Neural progenitor cell (in vitro differentiated cells): ENCODE data around the gene ST3GAL2. TPM values are rescaled to one million over a fixed set of nuclear protein-coding genes. Genes with fewer than 3 reads are reported as not detected.

Experiments
- DNase-seq: peaks from one replicate; pipeline ENCODE4 v3.0.0-alpha.2; 2016; ENCODE audit warnings: low spot score
- H2AFZ ChIP-seq: fragments of 200-600 bp; sonication (generic); replicated peaks from 2 replicates; pipeline ENCODE4 v1.6.1; 2016; ENCODE audit warnings: antibody characterized with exemption
- H3F3A ChIP-seq: fragments of 200-600 bp; sonication (generic); 2 replicates; pipeline ENCODE4 v1.6.1; 2016; ENCODE audit warnings: antibody characterized with exemption, low read depth
- H3K27ac ChIP-seq: fragments of 200-600 bp; sonication (generic); 2 replicates; pipeline ENCODE4 v1.5.1; 2016; ENCODE audit warnings: mild to moderate bottlenecking
- H3K27me3 ChIP-seq: fragments of 200-600 bp; sonication (generic); 2 replicates; pipeline ENCODE4 v1.6.1; 2016; ENCODE audit warnings: mild to moderate bottlenecking, moderate library complexity
- H3K36me3 ChIP-seq: fragments of 200-600 bp; sonication (generic); 2 replicates; pipeline ENCODE4 v1.5.1; 2016
- H3K4me1 ChIP-seq: fragments of 200-600 bp; sonication (generic); 2 replicates; pipeline ENCODE4 v1.6.1; 2016; ENCODE audit warnings: mixed run types
- H3K4me2 ChIP-seq: fragments of 200-600 bp; sonication (generic); 2 replicates; pipeline ENCODE4 v1.6.1; 2016
- H3K4me3 ChIP-seq: fragments of 200-600 bp; sonication (generic); 2 replicates; pipeline ENCODE4 v1.5.1; 2016
- H3K79me2 ChIP-seq: fragments of 200-600 bp; sonication (generic); 2 replicates; pipeline ENCODE4 v1.6.1; 2016; ENCODE audit warnings: low read depth
- H3K9ac ChIP-seq: fragments of 200-600 bp; sonication (generic); 2 replicates; pipeline ENCODE4 v1.6.1; 2016
- H3K9me3 ChIP-seq: fragments of 200-600 bp; sonication (generic); 2 replicates; pipeline ENCODE4 v1.5.1; 2016; ENCODE audit warnings: low read depth
- H4K20me1 ChIP-seq: fragments of 200-600 bp; sonication (generic); 2 replicates; pipeline ENCODE4 v1.6.1; 2016; ENCODE audit warnings: low read depth
- H3K27ac Mint-ChIP-seq: 3 replicates; pipeline ENCODE4 v1.8.0; 2021; ENCODE audit warnings: mixed read lengths
- H3K27me3 Mint-ChIP-seq: 2 replicates; pipeline ENCODE4 v1.8.0; 2022; ENCODE audit warnings: low read depth, mild to moderate bottlenecking, inconsistent platforms, moderate library complexity, mixed read lengths; ENCODE audit not compliant: insufficient read depth
- H3K36me3 Mint-ChIP-seq: 3 replicates; pipeline ENCODE4 v1.8.0; 2021; ENCODE audit warnings: mixed read lengths
- H3K4me1 Mint-ChIP-seq: 3 replicates; pipeline ENCODE4 v1.8.0; 2021; ENCODE audit warnings: mixed read lengths
- H3K4me3 Mint-ChIP-seq: 3 replicates; pipeline ENCODE4 v1.8.0; 2021; ENCODE audit warnings: mild to moderate bottlenecking, moderate library complexity, mixed read lengths
- H3K9me3 Mint-ChIP-seq: 3 replicates; pipeline ENCODE4 v1.8.0; 2020; ENCODE audit warnings: mixed read lengths
- EZH2 ChIP-seq: fragments of 200-600 bp; sonication (generic); IDR thresholded peaks from 2 replicates; pipeline ENCODE4 v1.6.1; 2017; ENCODE audit warnings: antibody characterized with exemption, mild to moderate bottlenecking, moderate library complexity
- EZH2phosphoT487 ChIP-seq: fragments of 200-600 bp; sonication (generic); IDR thresholded peaks from 2 replicates; pipeline ENCODE4 v1.6.1; 2017; ENCODE audit warnings: antibody characterized with exemption
- total RNA-seq: library from RNA; depleted of rRNA; stranded (reverse); fragments of >200 nt; gene quantifications from 2 replicates; pipeline ENCODE4 v1.2.3, GENCODE V29; 2015; ENCODE audit warnings: low replicate concordance
- TF ChIP-seq, protein P1 (sequence below): fragments of 200-600 bp; sonication (generic); IDR thresholded peaks from 2 replicates; pipeline ENCODE4 v1.5.1; 2017; ENCODE audit warnings: antibody characterized with exemption, mild to moderate bottlenecking

Gene ST3GAL2
- total RNA-seq, 1 donor from 2014 or later, result 11.6 TPM

DNA sequence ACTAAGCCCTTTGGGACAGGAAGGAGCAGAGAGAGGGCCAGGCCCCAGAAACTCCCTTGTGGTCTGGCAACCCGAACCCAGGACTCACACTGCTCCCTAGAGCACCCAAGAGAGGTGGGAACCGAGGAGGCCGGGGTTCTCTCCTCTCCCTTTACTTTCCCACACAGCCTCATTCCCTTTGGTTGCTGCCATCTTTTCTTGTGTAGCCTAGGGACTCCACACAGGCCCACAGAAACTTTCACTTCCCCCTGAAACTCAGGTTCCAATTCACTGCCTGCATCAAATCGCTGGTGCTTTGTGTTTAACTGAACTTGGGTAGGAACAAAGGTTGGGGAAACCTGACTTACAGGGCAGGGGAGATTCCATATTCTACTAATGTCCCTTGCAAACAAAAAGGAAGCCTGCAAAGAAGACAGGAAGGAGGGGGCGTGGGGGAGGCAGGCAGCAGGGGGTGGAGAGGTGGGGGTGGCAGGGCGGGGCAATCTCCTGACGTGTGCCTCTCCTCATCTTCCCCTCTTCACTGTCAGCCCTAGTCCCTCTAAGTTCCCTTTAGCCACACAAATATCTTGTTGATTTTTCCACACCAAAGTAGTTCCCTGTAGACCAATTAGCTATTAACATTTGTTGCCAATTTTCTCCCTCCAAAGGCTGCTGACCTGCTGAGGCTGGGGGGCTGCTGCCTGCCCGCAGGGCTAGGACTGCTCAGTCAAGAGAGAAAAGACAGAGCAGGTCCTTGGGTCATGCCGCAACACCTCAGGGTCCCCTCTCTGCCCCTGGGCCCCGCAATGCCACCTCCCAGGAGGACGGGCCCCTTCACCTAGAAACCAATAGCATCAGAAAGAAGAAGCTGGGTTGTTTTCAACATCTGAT, 8.0 kb downstream of the ST3GAL2 start:
- no peaks in the 10 kb centered on the region for H3K9me3 Mint-ChIP-seq
- TF ChIP-seq EZH2phosphoT487 (no peak), EZH2 (no peak)
- TF ChIP-seq, protein P1, sequence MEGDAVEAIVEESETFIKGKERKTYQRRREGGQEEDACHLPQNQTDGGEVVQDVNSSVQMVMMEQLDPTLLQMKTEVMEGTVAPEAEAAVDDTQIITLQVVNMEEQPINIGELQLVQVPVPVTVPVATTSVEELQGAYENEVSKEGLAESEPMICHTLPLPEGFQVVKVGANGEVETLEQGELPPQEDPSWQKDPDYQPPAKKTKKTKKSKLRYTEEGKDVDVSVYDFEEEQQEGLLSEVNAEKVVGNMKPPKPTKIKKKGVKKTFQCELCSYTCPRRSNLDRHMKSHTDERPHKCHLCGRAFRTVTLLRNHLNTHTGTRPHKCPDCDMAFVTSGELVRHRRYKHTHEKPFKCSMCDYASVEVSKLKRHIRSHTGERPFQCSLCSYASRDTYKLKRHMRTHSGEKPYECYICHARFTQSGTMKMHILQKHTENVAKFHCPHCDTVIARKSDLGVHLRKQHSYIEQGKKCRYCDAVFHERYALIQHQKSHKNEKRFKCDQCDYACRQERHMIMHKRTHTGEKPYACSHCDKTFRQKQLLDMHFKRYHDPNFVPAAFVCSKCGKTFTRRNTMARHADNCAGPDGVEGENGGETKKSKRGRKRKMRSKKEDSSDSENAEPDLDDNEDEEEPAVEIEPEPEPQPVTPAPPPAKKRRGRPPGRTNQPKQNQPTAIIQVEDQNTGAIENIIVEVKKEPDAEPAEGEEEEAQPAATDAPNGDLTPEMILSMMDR, result no peak
- H3K27me3 ChIP-seq, result no peaks in the 10 kb centered on the region
- no peaks in the 10 kb centered on the region for H3K9me3 ChIP-seq
- H3K79me2 ChIP-seq, result peaks cover 86% of the 10 kb centered on the region
- H3K27ac ChIP-seq, result peak overlapping the region; percentile 81
- peaks cover 3% of the 10 kb centered on the region for H3K27me3 Mint-ChIP-seq
- no peak overlapping the region for H3K4me3 ChIP-seq
- DNase-seq, result no peak
- peaks cover 9% of the 10 kb centered on the region for H3K36me3 Mint-ChIP-seq
- H3K4me2 ChIP-seq, result peak overlapping the region; percentile 56
- no peaks in the 10 kb centered on the region for H3K36me3 ChIP-seq
- peaks cover 69% of the 10 kb centered on the region for H3K4me1 Mint-ChIP-seq
- H4K20me1 ChIP-seq, result peaks cover 7% of the 10 kb centered on the region
- no peak overlapping the region for H2AFZ ChIP-seq
- peak overlapping the region; percentile 14 for H3K9ac ChIP-seq
- peak overlapping the region; percentile 67 for H3K4me3 Mint-ChIP-seq
- peaks cover 33% of the 10 kb centered on the region for H3K4me1 ChIP-seq
- peak overlapping the region; percentile 98 for H3K27ac Mint-ChIP-seq
- peaks cover 35% of the 10 kb centered on the region for H3F3A ChIP-seq

DNA sequence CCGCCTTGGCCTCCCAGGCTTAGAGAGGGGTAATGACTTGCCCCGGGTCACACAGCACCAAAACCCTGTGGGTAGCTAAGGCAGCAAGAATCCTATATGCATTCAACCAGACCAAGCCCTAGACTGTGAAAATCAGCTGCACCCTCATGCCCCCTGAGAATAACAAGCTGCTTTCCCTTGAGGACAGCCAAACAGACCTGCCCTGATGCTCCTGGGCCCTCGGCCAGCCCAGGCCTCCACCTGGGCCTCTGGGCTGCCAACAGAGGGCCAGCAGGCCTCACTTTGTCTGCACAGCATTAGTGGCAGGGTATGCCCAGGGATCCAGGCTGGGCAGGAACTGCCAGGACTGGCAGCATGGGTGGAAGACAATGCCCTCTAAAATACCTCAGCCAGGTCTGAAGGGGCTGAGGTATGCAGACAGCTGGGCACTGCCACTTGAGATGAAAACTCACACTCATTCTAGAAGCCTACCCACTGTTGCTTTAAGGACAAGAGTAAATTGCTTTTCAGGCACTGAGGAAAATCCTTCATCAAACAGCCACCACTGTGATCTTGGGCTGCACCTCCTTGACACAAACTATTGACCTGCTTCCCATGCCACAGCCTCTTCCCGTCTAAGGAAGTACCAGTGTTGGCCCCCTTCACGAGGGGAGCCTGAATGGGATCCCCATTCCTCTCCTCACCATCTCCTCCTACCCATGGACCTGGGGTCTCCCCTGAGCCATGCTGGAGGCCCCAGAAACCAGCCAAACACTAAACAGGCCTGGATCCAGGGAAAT, 8.8 kb downstream of the ST3GAL2 start:
- Histone ChIP-seq H3K36me3 (no peaks in the 10 kb centered on the region), H3K9me3 (no peaks in the 10 kb centered on the region), H4K20me1 (peaks cover 4% of the 10 kb centered on the region), H3K4me3 (no peak overlapping the region), H3K4me1 (peaks cover 33% of the 10 kb centered on the region), H3K9ac (peak overlapping the region; percentile 14), H3K79me2 (peaks cover 86% of the 10 kb centered on the region), H3K27ac (peak overlapping the region; percentile 81), H2AFZ (no peak overlapping the region), H3K4me2 (peak overlapping the region; percentile 21), H3F3A (peaks cover 35% of the 10 kb centered on the region), H3K27me3 (no peaks in the 10 kb centered on the region)
- H3K36me3 Mint-ChIP-seq, result peaks cover 9% of the 10 kb centered on the region
- peaks cover 3% of the 10 kb centered on the region for H3K27me3 Mint-ChIP-seq
- no peak for DNase-seq
- H3K9me3 Mint-ChIP-seq, result no peaks in the 10 kb centered on the region
- peaks cover 68% of the 10 kb centered on the region for H3K4me1 Mint-ChIP-seq
- no peak for TF ChIP-seq EZH2phosphoT487
- peak overlapping the region; percentile 97 for H3K27ac Mint-ChIP-seq
- H3K4me3 Mint-ChIP-seq, result peak overlapping the region; percentile 38

DNA sequence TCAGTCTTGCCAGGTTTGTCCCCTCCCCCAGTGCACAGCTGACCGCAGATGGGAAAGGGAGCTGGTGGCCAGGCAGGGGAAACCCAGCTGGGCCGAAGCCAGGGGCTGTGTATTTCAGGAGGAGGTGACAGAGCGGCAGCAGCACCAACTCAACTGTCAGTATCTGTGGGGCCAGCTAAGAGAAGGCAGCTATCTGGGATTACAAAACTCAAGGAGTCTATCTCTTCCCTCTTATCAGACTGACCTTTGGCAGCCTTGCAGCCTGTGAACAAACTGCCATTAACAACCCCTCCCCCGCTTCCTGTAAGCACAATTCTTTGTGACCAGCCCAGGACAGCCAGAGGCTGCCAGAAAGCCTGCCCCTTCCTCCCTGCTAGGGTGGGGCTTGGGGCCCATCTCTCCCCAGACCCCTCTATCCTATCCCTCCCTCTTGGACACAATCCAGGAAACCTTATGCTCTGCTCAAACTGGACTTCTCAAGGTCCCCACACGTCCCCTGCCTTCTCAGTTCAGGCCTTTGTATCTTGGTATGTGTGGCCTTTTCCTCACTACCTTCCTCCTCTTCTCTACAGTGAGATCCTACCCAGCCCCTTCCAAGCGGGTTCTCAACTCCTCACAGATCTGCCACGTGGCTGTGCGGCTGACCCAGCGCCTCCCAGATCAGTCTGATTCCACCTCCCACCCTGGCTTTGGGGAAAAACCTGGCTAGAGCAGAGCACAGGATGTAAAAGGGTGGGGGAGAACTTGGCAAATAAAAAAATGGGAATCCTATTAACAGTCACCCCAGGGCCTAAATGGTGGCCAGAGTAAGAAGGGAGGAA, 10.5 kb downstream of the ST3GAL2 start:
- H2AFZ ChIP-seq, result no peak overlapping the region
- H3K4me3 ChIP-seq, result peak overlapping the region; percentile 6
- no peaks in the 10 kb centered on the region for H3K27me3 ChIP-seq
- peak overlapping the region; percentile 71 for H3K4me2 ChIP-seq
- peak overlapping the region; percentile 95 for H3K27ac ChIP-seq
- H3K4me1 ChIP-seq, result peaks cover 33% of the 10 kb centered on the region
- peaks cover 84% of the 10 kb centered on the region for H3K79me2 ChIP-seq
- H3F3A ChIP-seq, result peaks cover 35% of the 10 kb centered on the region
- H3K36me3 ChIP-seq, result no peaks in the 10 kb centered on the region
- Mint-ChIP-seq H3K9me3 (no peaks in the 10 kb centered on the region), H3K4me1 (peaks cover 53% of the 10 kb centered on the region), H3K36me3 (peaks cover 2% of the 10 kb centered on the region), H3K4me3 (peak overlapping the region; percentile 62), H3K27ac (peak overlapping the region; percentile 98), H3K27me3 (peaks cover 3% of the 10 kb centered on the region)
- DNase-seq, result peak; percentile 75
- H3K9ac ChIP-seq, result peak overlapping the region; percentile 15
- TF ChIP-seq EZH2 (no peak), EZH2phosphoT487 (no peak)
- TF ChIP-seq, protein P1, result no peak
- H4K20me1 ChIP-seq, result peaks cover 4% of the 10 kb centered on the region
- no peaks in the 10 kb centered on the region for H3K9me3 ChIP-seq
